Measurements from ENCODE around the gene TCF19. TPM values are rescaled to one million over a fixed set of nuclear protein-coding genes. Genes with fewer than 3 reads are reported as not detected.

TCF19 gene
- total RNA-seq, 1 experiment from 2014 or later: 49.5 TPM

DNA sequence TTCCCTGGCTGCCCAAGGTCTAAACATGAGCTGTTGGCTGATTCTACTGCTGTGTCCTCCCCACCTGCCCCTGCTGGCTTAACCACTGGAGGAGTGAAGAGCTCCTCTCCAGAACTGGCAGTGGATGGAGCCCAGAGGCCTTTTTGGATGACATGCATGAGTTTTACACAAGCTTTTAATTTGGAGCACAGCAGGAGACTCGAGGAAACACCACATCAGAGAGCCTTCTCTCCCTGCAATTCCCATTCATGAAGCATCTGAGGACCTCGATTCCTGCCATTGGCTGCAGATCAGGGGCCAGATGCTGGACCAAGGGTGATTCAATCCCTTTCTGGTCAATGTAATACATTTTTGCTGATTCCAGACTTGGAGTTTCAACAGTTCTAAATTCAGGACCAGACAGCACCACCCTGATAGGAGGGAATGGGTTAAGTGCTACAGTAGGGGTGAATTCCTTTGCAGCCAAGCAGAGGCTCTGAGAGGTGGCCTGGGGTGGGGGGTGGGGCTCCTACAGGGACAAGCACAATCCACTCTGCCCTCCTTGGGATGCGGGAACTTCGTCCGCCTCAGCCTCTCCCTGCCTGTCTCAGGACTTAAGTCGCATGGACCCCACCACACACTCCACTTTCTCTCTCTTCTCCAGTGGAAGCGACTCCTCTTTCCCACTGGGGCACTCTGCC, 44.4 kb upstream of the TCF19 start:
- Mint-ChIP-seq H3K27me3 (ENCODE audit: unreplicated experiment) (peaks cover 18% of the 10 kb centered on the region), H3K4me1 (ENCODE audit: low read depth, unreplicated experiment) (peaks cover 52% of the 10 kb centered on the region), H3K27ac (ENCODE audit: unreplicated experiment) (peak overlapping the region; percentile 87), H3K9me3 (ENCODE audit: low read depth, unreplicated experiment) (no peaks in the 10 kb centered on the region), H3K36me3 (ENCODE audit: insufficient read depth, unreplicated experiment) (peaks cover 19% of the 10 kb centered on the region), H3K4me3 (ENCODE audit: low read depth, unreplicated experiment) (peak overlapping the region; percentile 58)
- DNase-seq: no peak
- CTCF ChIA-PET: interaction anchor here (0.6 to 4.0 kb wide), 20 partner anchors 12 to 607 kb away, joined by 3 to 57 read pairs (median 8); partner anchors contain the start of gene VARS2
- intact Hi-C loops (cut with micrococcal nuclease; ENCODE audit: unreplicated experiment): loop anchor here (2.0 kb wide), 1 partner anchor 27 kb away; no protein-coding TSS in a partner anchor
- no peak for TF ChIP-seq CTCF (IDR thresholded peaks at IDR 0.05; ENCODE audit: unreplicated experiment)
- BruUV-seq (replicated peaks): no TSS peak

GRCh38 chr6:31114541-31114878, 43.9 kb upstream of the TCF19 start, which contains the start of gene PSORS1C1:
Gene PSORS1C1, plus strand, starts transcription at chr6:31114800. Its CDS starts 14,833 bp downstream, at chr6:31129633.
- BruUV-seq (replicated peaks): no TSS peak
- CTCF ChIA-PET: interaction anchor here (0.6 to 4.0 kb wide), 26 partner anchors 11 to 607 kb away, joined by 3 to 57 read pairs (median 6); partner anchors contain the start of gene VARS2

DNA sequence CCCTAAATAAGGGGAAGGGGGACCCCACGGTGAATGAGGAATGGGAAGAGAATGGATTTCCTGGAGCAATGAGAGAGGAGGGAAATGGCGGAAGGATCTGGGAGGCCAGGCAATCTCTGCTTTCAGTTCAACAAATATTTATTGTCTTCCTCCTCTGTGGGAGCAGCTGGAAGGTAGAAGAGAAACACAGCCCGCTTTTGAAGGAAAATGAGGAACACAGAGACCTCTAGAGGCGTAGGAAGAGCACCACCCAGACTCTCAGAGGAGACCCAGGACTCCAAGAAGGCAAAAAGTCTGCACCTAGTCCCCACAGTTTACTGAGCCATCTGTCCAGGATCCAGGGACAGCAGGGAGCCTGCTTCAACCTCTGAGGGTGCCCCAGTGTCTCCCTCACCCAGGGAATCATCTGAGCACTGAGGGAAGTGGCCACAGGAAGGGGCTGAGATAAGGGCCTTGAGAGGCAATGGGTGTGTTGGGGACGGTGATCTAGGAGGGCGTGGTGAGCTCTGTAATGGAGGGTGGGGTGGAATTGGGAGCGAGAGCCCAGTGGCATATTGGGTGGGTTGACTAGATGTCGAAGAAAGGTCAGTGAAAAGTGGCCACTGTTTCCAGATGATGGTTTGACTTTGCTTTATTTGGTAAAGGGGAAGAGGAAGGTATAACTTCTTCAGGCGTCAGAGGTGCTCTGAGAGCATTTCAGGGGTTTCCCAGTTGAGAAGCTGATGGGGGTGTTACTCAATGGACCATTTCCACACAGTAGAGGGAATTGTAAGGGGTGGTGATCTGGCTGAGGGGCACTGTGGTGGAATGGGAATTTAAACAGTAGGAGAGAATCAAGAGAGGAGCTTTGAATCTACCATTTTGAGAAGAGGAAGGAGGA, 43.2 kb upstream of the TCF19 start:
- peak; percentile 73 for DNase-seq
- Mint-ChIP-seq H3K9me3 (ENCODE audit: low read depth, unreplicated experiment) (no peaks in the 10 kb centered on the region), H3K4me1 (ENCODE audit: low read depth, unreplicated experiment) (peaks cover 44% of the 10 kb centered on the region), H3K4me3 (ENCODE audit: low read depth, unreplicated experiment) (peak overlapping the region; percentile 58), H3K36me3 (ENCODE audit: insufficient read depth, unreplicated experiment) (peaks cover 19% of the 10 kb centered on the region), H3K27ac (ENCODE audit: unreplicated experiment) (peak overlapping the region; percentile 87), H3K27me3 (ENCODE audit: unreplicated experiment) (peaks cover 6% of the 10 kb centered on the region)
- CTCF ChIA-PET: interaction anchor here (0.6 to 4.0 kb wide), 33 partner anchors 10 to 1192 kb away, joined by 3 to 57 read pairs (median 6); partner anchors contain the start of gene VARS2
- intact Hi-C loops (cut with micrococcal nuclease; ENCODE audit: unreplicated experiment): loop anchor here (2.0 kb wide), 1 partner anchor 28 kb away; no protein-coding TSS in a partner anchor
- TF ChIP-seq CTCF (IDR thresholded peaks at IDR 0.05; ENCODE audit: unreplicated experiment): peak; percentile 47
- no TSS peak for BruUV-seq (replicated peaks)

More at GRCh38 chr6:31114541-31114878, 43.9 kb upstream of the TCF19 start, which contains the start of gene PSORS1C1:
- Mint-ChIP-seq H3K27me3 (ENCODE audit: unreplicated experiment) (peaks cover 13% of the 10 kb centered on the region), H3K9me3 (ENCODE audit: low read depth, unreplicated experiment) (no peaks in the 10 kb centered on the region), H3K4me3 (ENCODE audit: low read depth, unreplicated experiment) (peak within 1 kb of the TSS; percentile 58), H3K4me1 (ENCODE audit: low read depth, unreplicated experiment) (peaks cover 51% of the 10 kb centered on the region), H3K27ac (ENCODE audit: unreplicated experiment) (peak within 1 kb of the TSS; percentile 87), H3K36me3 (ENCODE audit: insufficient read depth, unreplicated experiment) (peaks cover 19% of the 10 kb centered on the region)
- no peak for TF ChIP-seq CTCF (IDR thresholded peaks at IDR 0.05; ENCODE audit: unreplicated experiment)
- DNase-seq: peak; percentile 90
- intact Hi-C loops (cut with micrococcal nuclease; ENCODE audit: unreplicated experiment): loop anchor here (2.0 kb wide), 1 partner anchor 28 kb away; no protein-coding TSS in a partner anchor

- H3K36me3 Mint-ChIP-seq (ENCODE audit: insufficient read depth, unreplicated experiment): peaks cover 19% of the 10 kb centered on the region
- no peaks in the 10 kb centered on the region for H3K9me3 Mint-ChIP-seq (ENCODE audit: low read depth, unreplicated experiment)
- DNase-seq: no peak
- no peaks in the 10 kb centered on the region for H3K27me3 Mint-ChIP-seq (ENCODE audit: unreplicated experiment)
- intact Hi-C loops (cut with micrococcal nuclease; ENCODE audit: unreplicated experiment): loop anchor here (2.0 kb wide), 1 partner anchor 29 kb away; no protein-coding TSS in a partner anchor
- H3K4me1 Mint-ChIP-seq (ENCODE audit: low read depth, unreplicated experiment): peaks cover 44% of the 10 kb centered on the region
- peak overlapping the region; percentile 87 for H3K27ac Mint-ChIP-seq (ENCODE audit: unreplicated experiment)
- BruUV-seq (replicated peaks): no TSS peak
- no peak for TF ChIP-seq CTCF (IDR thresholded peaks at IDR 0.05; ENCODE audit: unreplicated experiment)
- peak overlapping the region; percentile 58 for H3K4me3 Mint-ChIP-seq (ENCODE audit: low read depth, unreplicated experiment)
- CTCF ChIA-PET: interaction anchor here (0.6 to 4.0 kb wide), 20 partner anchors 10 to 1191 kb away, joined by 3 to 57 read pairs (median 7); partner anchors contain the start of genes TCF19 and VARS2
These were observed 42.3 kb upstream of the TCF19 start for GRCh38 chr6:31115941-31116560.

All from Calu3 (cell line).